HCT116 (cell line): ENCODE measurements around the gene TPM4.

ENCODE experiments used
- CEBPB ChIP-seq: IDR thresholded peaks from 2 replicates; pipeline ENCODE4 v1.6.1; 2012; ENCODE audit warnings: low read depth
- EZH2 ChIP-seq: fragments of 200-600 bp; sonication (generic); IDR thresholded peaks from 2 replicates; pipeline ENCODE4 v1.6.1; 2017; ENCODE audit warnings: antibody characterized with exemption, mixed run types
- POLR2AphosphoS5 ChIP-seq: IDR thresholded peaks from 2 replicates; pipeline ENCODE4 v1.6.1; 2011; ENCODE audit warnings: mild to moderate bottlenecking, low read depth, low read length, moderate library complexity
- SIN3A ChIP-seq: IDR thresholded peaks from 2 replicates; pipeline ENCODE4 v1.6.1; 2012; ENCODE audit warnings: low read depth
- SRF ChIP-seq: IDR thresholded peaks from 2 replicates; pipeline ENCODE4 v1.6.1; 2012; ENCODE audit warnings: low read depth
- TCF7L2 ChIP-seq: IDR thresholded peaks from 2 replicates; pipeline ENCODE4 v1.7.0; 2011; ENCODE audit warnings: borderline replicate concordance, inconsistent platforms; ENCODE audit not compliant: insufficient read depth, insufficient read length; ENCODE audit errors: extremely low read depth
- ZFX ChIP-seq: fragments of 450-650 bp; IDR thresholded peaks from 2 replicates; pipeline ENCODE4 v1.6.1; 2017
- TF ChIP-seq, protein P1 (sequence below), 3 experiments: fragments of 200-600 bp in 1 of 3; sonication (generic) in 1 of 3; IDR thresholded peaks in 2 of 3; conservative IDR thresholded peaks in 1 of 3; 2 replicates each; pipeline ENCODE4 v1.5.1; 2012 to 2017; ENCODE audit warnings: low read depth in 2 of 3, low read length in 2 of 3, antibody characterized with exemption in 1 of 3, borderline replicate concordance in 1 of 3, control low read depth in 1 of 3, mild to moderate bottlenecking in 1 of 3, mixed read lengths in 1 of 3, mixed run types in 1 of 3, moderate library complexity in 1 of 3; ENCODE audit not compliant: insufficient read depth in 1 of 3
- TF ChIP-seq, protein P2 (sequence below): IDR thresholded peaks from 2 replicates; pipeline ENCODE4 v1.6.1; 2012; ENCODE audit warnings: low read depth

DNA sequence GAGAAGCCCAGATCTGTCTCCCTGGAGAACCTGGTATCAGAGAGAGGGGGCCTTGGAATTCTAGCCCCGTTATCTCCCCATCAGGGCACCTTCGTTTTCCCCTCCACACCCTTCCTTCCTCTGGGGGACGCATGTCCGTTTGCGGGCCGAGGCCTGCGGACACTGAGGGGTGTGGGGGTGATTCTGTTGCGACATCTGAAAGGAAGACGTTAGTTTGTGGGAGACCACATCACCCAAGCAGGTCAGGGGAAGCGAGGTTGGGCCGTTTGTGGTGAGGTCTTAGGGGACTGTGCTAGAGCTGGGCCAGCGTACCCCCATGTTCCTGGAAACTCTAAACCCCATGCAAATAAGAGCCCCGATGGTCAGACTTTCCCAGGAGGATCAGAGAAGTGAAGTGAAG is 63.5 kb downstream of the TPM4 start:
- TF ChIP-seq, protein P1, sequence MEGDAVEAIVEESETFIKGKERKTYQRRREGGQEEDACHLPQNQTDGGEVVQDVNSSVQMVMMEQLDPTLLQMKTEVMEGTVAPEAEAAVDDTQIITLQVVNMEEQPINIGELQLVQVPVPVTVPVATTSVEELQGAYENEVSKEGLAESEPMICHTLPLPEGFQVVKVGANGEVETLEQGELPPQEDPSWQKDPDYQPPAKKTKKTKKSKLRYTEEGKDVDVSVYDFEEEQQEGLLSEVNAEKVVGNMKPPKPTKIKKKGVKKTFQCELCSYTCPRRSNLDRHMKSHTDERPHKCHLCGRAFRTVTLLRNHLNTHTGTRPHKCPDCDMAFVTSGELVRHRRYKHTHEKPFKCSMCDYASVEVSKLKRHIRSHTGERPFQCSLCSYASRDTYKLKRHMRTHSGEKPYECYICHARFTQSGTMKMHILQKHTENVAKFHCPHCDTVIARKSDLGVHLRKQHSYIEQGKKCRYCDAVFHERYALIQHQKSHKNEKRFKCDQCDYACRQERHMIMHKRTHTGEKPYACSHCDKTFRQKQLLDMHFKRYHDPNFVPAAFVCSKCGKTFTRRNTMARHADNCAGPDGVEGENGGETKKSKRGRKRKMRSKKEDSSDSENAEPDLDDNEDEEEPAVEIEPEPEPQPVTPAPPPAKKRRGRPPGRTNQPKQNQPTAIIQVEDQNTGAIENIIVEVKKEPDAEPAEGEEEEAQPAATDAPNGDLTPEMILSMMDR (IDR thresholded peaks at IDR 0.05 in 2 of 3, conservative IDR thresholded peaks at IDR 0.05 in 1 of 3; ENCODE audit: borderline replicate concordance in 1 of 3, insufficient read depth in 1 of 3, low read depth in 2 of 3, low read length in 2 of 3), result no peak
- TF ChIP-seq POLR2AphosphoS5, result no peak
- TF ChIP-seq ZFX, result no peak
- TF ChIP-seq TCF7L2, result no peak
- TF ChIP-seq CEBPB, result no peak
- no peak for TF ChIP-seq SRF
- TF ChIP-seq EZH2, result no peak
- TF ChIP-seq, protein P2, sequence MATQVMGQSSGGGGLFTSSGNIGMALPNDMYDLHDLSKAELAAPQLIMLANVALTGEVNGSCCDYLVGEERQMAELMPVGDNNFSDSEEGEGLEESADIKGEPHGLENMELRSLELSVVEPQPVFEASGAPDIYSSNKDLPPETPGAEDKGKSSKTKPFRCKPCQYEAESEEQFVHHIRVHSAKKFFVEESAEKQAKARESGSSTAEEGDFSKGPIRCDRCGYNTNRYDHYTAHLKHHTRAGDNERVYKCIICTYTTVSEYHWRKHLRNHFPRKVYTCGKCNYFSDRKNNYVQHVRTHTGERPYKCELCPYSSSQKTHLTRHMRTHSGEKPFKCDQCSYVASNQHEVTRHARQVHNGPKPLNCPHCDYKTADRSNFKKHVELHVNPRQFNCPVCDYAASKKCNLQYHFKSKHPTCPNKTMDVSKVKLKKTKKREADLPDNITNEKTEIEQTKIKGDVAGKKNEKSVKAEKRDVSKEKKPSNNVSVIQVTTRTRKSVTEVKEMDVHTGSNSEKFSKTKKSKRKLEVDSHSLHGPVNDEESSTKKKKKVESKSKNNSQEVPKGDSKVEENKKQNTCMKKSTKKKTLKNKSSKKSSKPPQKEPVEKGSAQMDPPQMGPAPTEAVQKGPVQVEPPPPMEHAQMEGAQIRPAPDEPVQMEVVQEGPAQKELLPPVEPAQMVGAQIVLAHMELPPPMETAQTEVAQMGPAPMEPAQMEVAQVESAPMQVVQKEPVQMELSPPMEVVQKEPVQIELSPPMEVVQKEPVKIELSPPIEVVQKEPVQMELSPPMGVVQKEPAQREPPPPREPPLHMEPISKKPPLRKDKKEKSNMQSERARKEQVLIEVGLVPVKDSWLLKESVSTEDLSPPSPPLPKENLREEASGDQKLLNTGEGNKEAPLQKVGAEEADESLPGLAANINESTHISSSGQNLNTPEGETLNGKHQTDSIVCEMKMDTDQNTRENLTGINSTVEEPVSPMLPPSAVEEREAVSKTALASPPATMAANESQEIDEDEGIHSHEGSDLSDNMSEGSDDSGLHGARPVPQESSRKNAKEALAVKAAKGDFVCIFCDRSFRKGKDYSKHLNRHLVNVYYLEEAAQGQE, result no peak
- TF ChIP-seq SIN3A, result no peak
